Kidney (tissue), 14 donors: ENCODE data around the gene PDE3B. TPM values are rescaled to one million over a fixed set of nuclear protein-coding genes. Genes with fewer than 3 reads are reported as not detected.
A peak's percentile ranks its signal among the peaks of the same experiment; 100 is the strongest.

Experiments
- DNase-seq, 5 donors: peaks; one replicate each; pipeline ENCODE4 v3.0.0-alpha.2; 2013 to 2020
- FAIRE-seq: peaks from 2 replicates; lab custom pipeline; 2012; peaks lifted over from hg19 to GRCh38; lab: Jason Lieb, UNC
- H3K27ac ChIP-seq, 2 donors: one replicate each; pipeline ENCODE4 v1.7.0; 2013; ENCODE audit warnings: low read depth in 2 of 2, low read length in 2 of 2, inconsistent platforms in 1 of 2
- H3K27me3 ChIP-seq: one replicate; pipeline ENCODE4 v1.7.1; 2013; ENCODE audit warnings: low read length, inconsistent platforms; ENCODE audit not compliant: control insufficient read depth, insufficient read depth
- H3K36me3 ChIP-seq, 3 donors: one replicate each; pipeline versions ENCODE4 v1.7.0 to v1.7.1; 2013; ENCODE audit warnings: low read length in 3 of 3, control low read depth in 1 of 3, inconsistent platforms in 1 of 3; ENCODE audit not compliant: insufficient read depth in 3 of 3, control insufficient read depth in 2 of 3
- H3K4me1 ChIP-seq, 3 donors: one replicate each; pipeline versions ENCODE4 v1.7.0 to v1.7.1; 2013; ENCODE audit warnings: low read length in 3 of 3, inconsistent platforms in 1 of 3, low read depth in 1 of 3; ENCODE audit not compliant: control insufficient read depth in 2 of 3, insufficient read depth in 2 of 3
- H3K4me3 ChIP-seq, 3 donors: one replicate each; pipeline versions ENCODE4 v1.7.0 to v1.8.1; 2013; ENCODE audit warnings: low read length in 3 of 3, control low read depth in 1 of 3, inconsistent platforms in 1 of 3
- H3K9ac ChIP-seq, 3 donors: one replicate each; pipeline versions ENCODE4 v1.7.0 to v1.7.1; 2013; ENCODE audit warnings: low read length in 3 of 3, control low read depth in 1 of 3, inconsistent platforms in 1 of 3
- H3K9me3 ChIP-seq, 3 donors: one replicate each; pipeline versions ENCODE4 v1.7.0 to v1.7.1; 2013; ENCODE audit warnings: low read length in 3 of 3, control low read depth in 1 of 3, inconsistent platforms in 1 of 3; ENCODE audit not compliant: control insufficient read depth in 2 of 3, insufficient read depth in 1 of 3
- CTCF ChIP-seq: IDR thresholded peaks from 3 replicates; pipeline ENCODE4 v1.5.1; 2012; ENCODE audit warnings: mild to moderate bottlenecking, moderate library complexity, borderline replicate concordance; ENCODE audit not compliant: insufficient read depth; ENCODE audit errors: extremely low read depth
- intact Hi-C: fragments of 100-400 bp; cut with DNase I; formaldehyde crosslinking; loops from one replicate; pipeline ENCODE4 v1.11.1; 2022
- polyA plus RNA-seq: library from polyadenylated mRNA; stranded (reverse); fragments of 350-450 nt; fragmentation: Illumina TruSeq; extraction: RNeasy Lipid Tissue Mini Kit (QIAGEN cat#74804); gene quantifications from one replicate; pipeline ENCODE4 v1.2.3, GENCODE V29; 2014; ENCODE audit warnings: low read depth, low replicate concordance; ENCODE audit not compliant: insufficient read depth
- total RNA-seq: library from RNA; stranded (reverse); fragmentation: NEBNext Ultra II Directional; extraction: Animal tissue kit (Norgen Biotek cat#: 25700); gene quantifications from one replicate; pipeline ENCODE4 v1.2.1, GENCODE V29; 2021
- donor health status: control.
- donor health status: control.
- donor health status: control.
- donor health status: control.
- donor health status: control.
- donor health status: DM: yes; HTN: yes; CAD: no.
- donor health status: Normal renal cell carcinoma (clear cell type).

Gene PDE3B
- total and polyA plus RNA-seq, 2 donors from 2014 or later: 0.99 to 7.4 TPM

GRCh38 chr11:14904745-14905103, 261.1 kb downstream of the PDE3B start:
- peak; percentile 86 for TF ChIP-seq CTCF
- H3K4me1 ChIP-seq: peaks cover 0 to 4% (median 0%) of the 10 kb centered on the region in 3 donors
- H3K27me3 ChIP-seq: no peaks in the 10 kb centered on the region
- FAIRE-seq (no peak), DNase-seq (peak; percentile 80 to 90 (median 86))
- peak overlapping the region; percentile 65 to 75 (median 71) for H3K4me3 ChIP-seq
- intact Hi-C loops: loop anchor here (10.0 kb wide), 1 partner anchor 170 kb away; the partner anchor contains the start of gene CALCB
- no peaks in the 10 kb centered on the region for H3K9me3 ChIP-seq
- no peak overlapping the region for H3K27ac ChIP-seq
- no peaks in the 10 kb centered on the region for H3K36me3 ChIP-seq
- peak overlapping the region in 1 of 3 donors; percentile 74 for H3K9ac ChIP-seq

- FAIRE-seq: no peak
- Histone ChIP-seq H3K36me3 (no peaks in the 10 kb centered on the region), H3K27me3 (no peaks in the 10 kb centered on the region), H3K4me1 (peaks cover 0 to 4% (median 0%) of the 10 kb centered on the region in 3 donors), H3K4me3 (peak overlapping the region; percentile 65 to 75 (median 71)), H3K9me3 (no peaks in the 10 kb centered on the region), H3K27ac (no peak overlapping the region), H3K9ac (peak overlapping the region; percentile 11 to 74 (median 38))
- peak; percentile 28 for TF ChIP-seq CTCF
- DNase-seq: peak; percentile 75 to 82 (median 79)
- intact Hi-C loops: loop anchor here (10.0 kb wide), 1 partner anchor 169 kb away; the partner anchor contains the start of gene CALCB
Observed at GRCh38 chr11:14905104-14906033, 261.8 kb downstream of the PDE3B start.

- Histone ChIP-seq H3K27me3 (no peaks in the 10 kb centered on the region), H3K4me3 (no peak overlapping the region), H3K9ac (no peak overlapping the region), H3K4me1 (peaks cover 0 to 4% (median 0%) of the 10 kb centered on the region in 3 donors), H3K36me3 (no peaks in the 10 kb centered on the region), H3K27ac (no peak overlapping the region), H3K9me3 (no peaks in the 10 kb centered on the region)
- TF ChIP-seq CTCF: no peak
- no peak for FAIRE-seq
- intact Hi-C loops: loop anchor here (10.0 kb wide), 1 partner anchor 168 kb away; the partner anchor contains the start of gene CALCB
- DNase-seq: no peak
Observed at GRCh38 chr11:14906578-14906977, 263.0 kb downstream of the PDE3B start.
